ENCODE measurements around the gene GPC3. TPM values are rescaled to one million over a fixed set of nuclear protein-coding genes. Genes with fewer than 3 reads are reported as not detected.

Gene GPC3
- polyA plus RNA-seq, 1 of the 3 experiments (the other 2 are of a cell fraction), result 1.4 TPM

DNA sequence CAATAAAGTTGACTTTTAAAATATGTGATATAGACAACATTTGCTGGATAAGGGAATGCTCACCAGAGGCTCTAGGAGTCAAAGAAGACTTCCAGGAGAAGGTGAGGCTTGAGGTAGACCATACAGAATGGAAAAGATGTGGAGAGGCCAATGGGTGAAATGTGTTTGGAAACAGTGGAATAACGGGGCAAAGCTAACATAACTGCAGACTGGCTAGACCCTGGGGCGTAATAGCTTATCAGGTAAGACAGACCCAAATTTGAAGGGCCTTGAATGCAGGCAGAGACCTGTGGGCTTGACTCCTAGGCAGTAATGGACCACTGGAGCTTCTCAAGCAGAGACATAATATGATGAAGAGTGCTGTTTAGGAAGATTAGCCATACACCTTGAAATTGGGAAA is 25.4 kb downstream of the GPC3 start:
- TF ChIP-seq GATA2 (CRISPR knock-in tag; IDR thresholded peaks at IDR 0.05), result no peak
- TF ChIP-seq JUND (IDR thresholded peaks at IDR 0.05), result no peak
- Histone ChIP-seq H2AFZ (ENCODE audit: low read depth) (no peak overlapping the region), H3K4me3 (ENCODE audit: low read depth in 2 of 2, low read length in 1 of 2) (no peak overlapping the region), H3F3A (replicated peaks; ENCODE audit: insufficient read depth) (no peaks in the 10 kb centered on the region), H3K27me3 (ENCODE audit: insufficient read depth) (peaks cover 6% of the 10 kb centered on the region; the same call in 1 of the 2 replicates), H3K27ac (ENCODE audit: low read depth in 2 of 2, low read length in 1 of 2) (no peak overlapping the region), H3K9me2 (no peaks in the 10 kb centered on the region), H3K4me2 (no peak overlapping the region), H3K4me1 (ENCODE audit: control insufficient read depth in 1 of 2, insufficient read depth in 2 of 2, low read depth in 1 of 2, low read length in 1 of 2) (no peaks in the 10 kb centered on the region), H3K9me3 (no peaks in the 10 kb centered on the region), H3K36me3 (replicated peaks in 1 of 2; ENCODE audit: control insufficient read depth in 1 of 2, insufficient read depth in 2 of 2, low read length in 1 of 2) (no peaks in the 10 kb centered on the region), H3K79me2 (ENCODE audit: insufficient read depth) (no peaks in the 10 kb centered on the region), H3K9ac (no peak overlapping the region), H4K20me1 (ENCODE audit: insufficient read depth) (no peaks in the 10 kb centered on the region)
- POLR2A ChIA-PET, result no interaction called here
- CTCF ChIA-PET, result interaction anchor here (0.8 to 1.5 kb wide), 3 partner anchors 9 to 67 kb away, joined by 3 to 4 read pairs (median 3); no protein-coding TSS in a partner anchor
- DNase-seq, result no peak
- WGBS (ENCODE audit: low lambda C conversion rate), result 15% methylated on average over 2 of the region's 2 CpGs

DNA sequence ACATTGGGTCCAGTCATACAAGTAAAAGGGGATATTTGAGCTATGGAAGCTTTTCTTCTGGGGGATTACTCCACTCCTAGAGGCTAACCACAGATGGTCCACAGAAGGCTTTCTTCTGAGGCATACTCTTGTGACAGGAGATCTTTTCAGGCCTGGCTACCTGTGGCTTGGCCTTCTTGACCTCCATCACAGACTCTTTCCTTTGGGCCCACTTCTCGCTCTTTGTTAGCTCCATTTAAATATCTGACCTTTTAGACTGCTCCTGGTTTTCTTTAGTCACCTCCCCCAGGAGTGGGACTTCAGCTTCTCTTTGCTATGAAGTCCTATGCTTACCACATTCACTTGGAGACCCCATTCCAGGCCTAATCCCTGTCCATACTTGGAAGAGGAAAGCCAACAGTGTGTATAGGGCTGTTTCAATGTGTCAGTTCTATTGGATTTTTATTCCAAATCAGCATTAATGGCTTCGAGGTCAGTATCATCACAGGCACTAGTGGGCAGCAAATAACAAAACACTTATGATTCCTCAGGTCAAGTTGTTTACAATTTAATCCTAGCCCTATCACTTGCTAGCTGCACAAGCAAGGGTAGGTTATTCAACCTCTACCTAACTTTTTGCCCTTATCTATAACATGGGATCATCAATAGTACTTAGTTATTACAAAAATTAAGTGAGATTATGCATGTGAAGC is 26.3 kb downstream of the GPC3 start:
- Histone ChIP-seq H3K27me3 (ENCODE audit: insufficient read depth) (peaks cover 6% of the 10 kb centered on the region; the same call in 1 of the 2 replicates), H3K9me2 (no peaks in the 10 kb centered on the region), H4K20me1 (ENCODE audit: insufficient read depth) (no peaks in the 10 kb centered on the region), H3F3A (replicated peaks; ENCODE audit: insufficient read depth) (no peaks in the 10 kb centered on the region), H3K36me3 (replicated peaks in 1 of 2; ENCODE audit: control insufficient read depth in 1 of 2, insufficient read depth in 2 of 2, low read length in 1 of 2) (no peaks in the 10 kb centered on the region), H3K9ac (no peak overlapping the region), H3K4me2 (no peak overlapping the region), H2AFZ (ENCODE audit: low read depth) (no peak overlapping the region), H3K9me3 (no peaks in the 10 kb centered on the region), H3K4me1 (ENCODE audit: control insufficient read depth in 1 of 2, insufficient read depth in 2 of 2, low read depth in 1 of 2, low read length in 1 of 2) (no peaks in the 10 kb centered on the region), H3K27ac (ENCODE audit: low read depth in 2 of 2, low read length in 1 of 2) (no peak overlapping the region), H3K79me2 (ENCODE audit: insufficient read depth) (no peaks in the 10 kb centered on the region), H3K4me3 (ENCODE audit: low read depth in 2 of 2, low read length in 1 of 2) (no peak overlapping the region)
- ChIA-PET POLR2A (no interaction called here), CTCF (interaction anchor here (0.8 to 1.5 kb wide), 4 partner anchors 9 to 68 kb away, joined by 3 to 4 read pairs (median 3); no protein-coding TSS in a partner anchor)
- DNase-seq, result no peak
- TF ChIP-seq NFIC (IDR thresholded peaks at IDR 0.05; ENCODE audit: borderline replicate concordance) (no peak), MAX (IDR thresholded peaks at IDR 0.05; ENCODE audit: low read depth) (no peak)
- TF ChIP-seq, protein P1, sequence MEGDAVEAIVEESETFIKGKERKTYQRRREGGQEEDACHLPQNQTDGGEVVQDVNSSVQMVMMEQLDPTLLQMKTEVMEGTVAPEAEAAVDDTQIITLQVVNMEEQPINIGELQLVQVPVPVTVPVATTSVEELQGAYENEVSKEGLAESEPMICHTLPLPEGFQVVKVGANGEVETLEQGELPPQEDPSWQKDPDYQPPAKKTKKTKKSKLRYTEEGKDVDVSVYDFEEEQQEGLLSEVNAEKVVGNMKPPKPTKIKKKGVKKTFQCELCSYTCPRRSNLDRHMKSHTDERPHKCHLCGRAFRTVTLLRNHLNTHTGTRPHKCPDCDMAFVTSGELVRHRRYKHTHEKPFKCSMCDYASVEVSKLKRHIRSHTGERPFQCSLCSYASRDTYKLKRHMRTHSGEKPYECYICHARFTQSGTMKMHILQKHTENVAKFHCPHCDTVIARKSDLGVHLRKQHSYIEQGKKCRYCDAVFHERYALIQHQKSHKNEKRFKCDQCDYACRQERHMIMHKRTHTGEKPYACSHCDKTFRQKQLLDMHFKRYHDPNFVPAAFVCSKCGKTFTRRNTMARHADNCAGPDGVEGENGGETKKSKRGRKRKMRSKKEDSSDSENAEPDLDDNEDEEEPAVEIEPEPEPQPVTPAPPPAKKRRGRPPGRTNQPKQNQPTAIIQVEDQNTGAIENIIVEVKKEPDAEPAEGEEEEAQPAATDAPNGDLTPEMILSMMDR (IDR thresholded peaks at IDR 0.05), result no peak
- 29% methylated on average over 2 of the region's 2 CpGs for WGBS (ENCODE audit: low lambda C conversion rate)

DNA sequence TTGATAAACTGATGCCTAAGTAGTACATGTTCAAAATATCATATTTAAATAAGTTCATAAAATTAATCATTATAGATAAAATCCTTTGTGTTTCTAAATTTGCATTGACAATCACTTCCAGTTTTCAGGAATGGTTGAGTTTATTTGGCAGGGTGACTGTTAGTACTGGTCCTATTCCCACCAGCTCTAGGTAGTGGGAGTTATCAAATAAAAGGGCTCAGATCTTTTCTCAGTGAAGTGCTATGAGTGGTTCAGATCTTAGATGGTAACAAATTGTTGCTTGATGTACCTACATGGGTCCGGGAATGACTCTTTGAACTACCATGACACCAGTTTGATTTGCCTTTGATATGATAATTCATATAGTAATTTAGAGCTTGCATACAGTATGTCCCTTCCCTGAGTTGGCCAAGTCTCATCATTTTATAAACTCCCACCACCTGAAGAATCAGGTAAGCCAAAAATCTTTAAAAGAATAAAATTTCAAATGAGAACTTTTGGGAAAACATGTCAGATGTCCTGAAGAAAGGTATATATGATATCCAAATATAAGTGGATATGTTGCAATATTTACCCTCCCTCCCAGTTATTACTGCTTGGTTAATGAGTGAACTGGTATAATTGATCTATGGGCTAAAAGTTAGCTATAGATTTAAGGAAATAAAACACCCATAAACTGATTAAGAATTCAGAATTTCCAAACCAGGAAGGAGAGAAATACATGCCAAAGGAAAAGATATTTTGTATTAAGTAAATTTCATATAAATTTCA is 28.6 kb downstream of the GPC3 start:
- DNase-seq, result no peak
- H3K27me3 ChIP-seq (ENCODE audit: insufficient read depth), result peaks cover 6% of the 10 kb centered on the region; the same call in 1 of the 2 replicates
- H3K4me1 ChIP-seq (ENCODE audit: control insufficient read depth in 1 of 2, insufficient read depth in 2 of 2, low read depth in 1 of 2, low read length in 1 of 2), result no peaks in the 10 kb centered on the region
- CTCF ChIA-PET, result interaction anchor here (1.4 kb wide), 1 partner anchor 9 kb away, joined by 6 read pairs; no protein-coding TSS in a partner anchor
- H3K9me3 ChIP-seq, result no peaks in the 10 kb centered on the region
- no peaks in the 10 kb centered on the region for H3K9me2 ChIP-seq
- 13% methylated on average over 1 of the region's 1 CpG for WGBS (ENCODE audit: low lambda C conversion rate)
- POLR2A ChIA-PET, result no interaction called here
- no peaks in the 10 kb centered on the region for H3K79me2 ChIP-seq (ENCODE audit: insufficient read depth)
- no peak overlapping the region for H3K4me2 ChIP-seq
- no peak overlapping the region for H3K27ac ChIP-seq (ENCODE audit: low read depth in 2 of 2, low read length in 1 of 2)
- no peak overlapping the region for H2AFZ ChIP-seq (ENCODE audit: low read depth)
- H3K9ac ChIP-seq, result no peak overlapping the region
- H3F3A ChIP-seq (replicated peaks; ENCODE audit: insufficient read depth), result no peaks in the 10 kb centered on the region
- no peaks in the 10 kb centered on the region for H3K36me3 ChIP-seq (replicated peaks in 1 of 2; ENCODE audit: control insufficient read depth in 1 of 2, insufficient read depth in 2 of 2, low read length in 1 of 2)
- H4K20me1 ChIP-seq (ENCODE audit: insufficient read depth), result no peaks in the 10 kb centered on the region
- TF ChIP-seq, protein P2, sequence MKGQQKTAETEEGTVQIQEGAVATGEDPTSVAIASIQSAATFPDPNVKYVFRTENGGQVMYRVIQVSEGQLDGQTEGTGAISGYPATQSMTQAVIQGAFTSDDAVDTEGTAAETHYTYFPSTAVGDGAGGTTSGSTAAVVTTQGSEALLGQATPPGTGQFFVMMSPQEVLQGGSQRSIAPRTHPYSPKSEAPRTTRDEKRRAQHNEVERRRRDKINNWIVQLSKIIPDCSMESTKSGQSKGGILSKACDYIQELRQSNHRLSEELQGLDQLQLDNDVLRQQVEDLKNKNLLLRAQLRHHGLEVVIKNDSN (IDR thresholded peaks at IDR 0.05; ENCODE audit: borderline replicate concordance, low read depth), result no peak
- TF ChIP-seq POLR2AphosphoS5 (IDR thresholded peaks at IDR 0.05; ENCODE audit: low read depth, low read length) (no peak), RAD21 (IDR thresholded peaks at IDR 0.05; ENCODE audit: low read length) (no peak), MXI1 (IDR thresholded peaks at IDR 0.05; ENCODE audit: low read depth, low read length) (no peak), PBX3 (IDR thresholded peaks at IDR 0.05) (no peak), RXRA (IDR thresholded peaks at IDR 0.05; ENCODE audit: borderline replicate concordance, low read depth) (no peak), YY1 (IDR thresholded peaks at IDR 0.05; ENCODE audit: low read depth) (no peak), TEAD4 (IDR thresholded peaks at IDR 0.05; ENCODE audit: borderline replicate concordance, insufficient read depth) (no peak), MAX (IDR thresholded peaks at IDR 0.05; ENCODE audit: low read depth) (no peak), GABPA (IDR thresholded peaks at IDR 0.05; ENCODE audit: low read depth) (no peak)
- H3K4me3 ChIP-seq (ENCODE audit: low read depth in 2 of 2, low read length in 1 of 2), result no peak overlapping the region

Measured in SK-N-SH (cell line).